Duodenal mucosa (tissue), 2 donors: ENCODE results near the gene ZNF605.
"Not testable (repeated sequence)": the region's sequence is repeated elsewhere in the genome, so short reads cannot be mapped to it uniquely, and the experiment has no call there.

Experiments used
- H3K27ac ChIP-seq: one replicate; pipeline ENCODE4 v1.7.0; 2013; ENCODE audit warnings: low read depth, low read length
- H3K27me3 ChIP-seq, 2 donors: one replicate each; pipeline ENCODE4 v1.7.0; 2013; ENCODE audit warnings: low read length in 2 of 2, control low read depth in 1 of 2; ENCODE audit not compliant: insufficient read depth in 2 of 2, control insufficient read depth in 1 of 2
- H3K36me3 ChIP-seq, 2 donors: one replicate each; pipeline ENCODE4 v1.7.0; 2013; ENCODE audit warnings: low read length in 2 of 2, control low read depth in 1 of 2; ENCODE audit not compliant: insufficient read depth in 2 of 2, control insufficient read depth in 1 of 2
- H3K4me1 ChIP-seq, 2 donors: one replicate each; pipeline ENCODE4 v1.7.0; 2013; ENCODE audit warnings: low read length in 2 of 2, control low read depth in 1 of 2; ENCODE audit not compliant: insufficient read depth in 2 of 2, control insufficient read depth in 1 of 2
- H3K4me3 ChIP-seq, 2 donors: one replicate each; pipeline ENCODE4 v1.7.0; 2013; ENCODE audit warnings: low read length in 2 of 2, low read depth in 1 of 2
- H3K9ac ChIP-seq, 2 donors: one replicate each; pipeline ENCODE4 v1.7.0; 2013; ENCODE audit warnings: low read length in 2 of 2, low read depth in 1 of 2
- H3K9me3 ChIP-seq, 2 donors: one replicate each; pipeline ENCODE4 v1.7.0; 2013; ENCODE audit warnings: low read length in 2 of 2, control low read depth in 1 of 2; ENCODE audit not compliant: control insufficient read depth in 1 of 2

The ZNF605 gene

DNA sequence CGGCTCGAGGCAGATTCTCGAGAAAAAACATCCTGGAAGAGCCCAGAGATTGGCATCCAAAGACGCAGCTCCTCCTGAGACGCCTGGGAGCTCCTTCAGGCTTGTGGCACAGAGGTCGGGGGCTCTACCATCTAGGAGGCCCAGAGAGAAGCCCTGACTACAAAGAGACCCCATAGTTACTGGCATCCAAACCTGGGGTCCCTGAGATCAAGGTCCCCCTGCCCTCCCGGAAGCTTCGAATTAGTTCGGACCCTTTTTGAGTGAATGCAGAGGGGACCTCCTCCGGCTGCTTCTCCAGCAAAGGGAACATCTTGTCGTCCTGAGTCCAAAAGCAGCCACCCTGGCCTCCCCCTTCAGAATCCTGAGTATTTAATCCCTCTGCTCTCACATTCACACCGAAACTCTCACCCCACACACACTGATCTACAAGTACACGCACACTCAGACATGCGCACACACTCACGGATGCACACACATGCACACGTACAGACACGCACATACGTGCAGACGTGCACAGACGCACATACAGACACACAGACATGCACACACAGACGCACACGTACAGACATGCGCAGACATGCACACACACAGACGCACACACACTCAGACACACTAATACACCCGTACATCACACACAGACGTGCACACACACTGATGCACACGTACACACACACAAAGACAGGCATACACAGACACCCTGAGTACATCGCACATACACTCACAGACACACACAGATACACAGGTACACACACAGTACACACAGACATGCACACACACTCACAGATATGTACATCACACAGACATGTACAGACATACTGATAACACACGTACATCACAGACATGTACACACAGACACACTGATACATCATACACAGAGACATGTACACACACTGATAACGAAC lies 5.9 kb downstream of the ZNF605 start:
- Histone ChIP-seq H3K4me3 (peak overlapping the region in 1 of 2 donors; percentile 57), H3K27ac (no peak overlapping the region), H3K27me3 (no peaks in the 10 kb centered on the region), H3K9me3 (peaks cover 71 to 78% of the 10 kb centered on the region in 2 donors), H3K4me1 (peaks cover 7 to 8% of the 10 kb centered on the region in 2 donors), H3K36me3 (peaks cover 55 to 64% of the 10 kb centered on the region in 2 donors), H3K9ac (no peak overlapping the region)

GRCh38 chr12:132948146-132949066 lies 7.7 kb downstream of the ZNF605 start:
- Histone ChIP-seq H3K4me3 (peak overlapping the region; percentile 3 to 23), H3K4me1 (no peaks in the 10 kb centered on the region), H3K27me3 (no peaks in the 10 kb centered on the region), H3K36me3 (peaks cover 62 to 81% of the 10 kb centered on the region in 2 donors), H3K9ac (no peak overlapping the region), H3K9me3 (peaks cover 76 to 87% of the 10 kb centered on the region in 2 donors), H3K27ac (no peak overlapping the region)

- peaks cover 74 to 86% of the 10 kb centered on the region in 2 donors for H3K36me3 ChIP-seq
- peaks cover 76 to 95% of the 10 kb centered on the region in 2 donors for H3K9me3 ChIP-seq
These were observed 9.8 kb downstream of the ZNF605 start for GRCh38 chr12:132946246-132946820.

GRCh38 chr12:132945806-132946205 lies 10.3 kb downstream of the ZNF605 start:
- Histone ChIP-seq H3K4me3 (peak overlapping the region in 1 of 2 donors; percentile 41), H3K4me1 (no peaks in the 10 kb centered on the region), H3K9ac (no peak overlapping the region), H3K36me3 (peaks cover 73 to 86% of the 10 kb centered on the region in 2 donors), H3K9me3 (peaks cover 76 to 95% of the 10 kb centered on the region in 2 donors), H3K27ac (no peak overlapping the region), H3K27me3 (no peaks in the 10 kb centered on the region)

More at GRCh38 chr12:132946246-132946820, 9.8 kb downstream of the ZNF605 start:
- H3K27me3 ChIP-seq: no peaks in the 10 kb centered on the region
- no peak overlapping the region for H3K9ac ChIP-seq
- no peak overlapping the region for H3K4me3 ChIP-seq
- H3K4me1 ChIP-seq: no peaks in the 10 kb centered on the region
- no peak overlapping the region for H3K27ac ChIP-seq

- Histone ChIP-seq H3K4me3 (peak overlapping the region in 1 of 2 donors; percentile 45), H3K27ac (no peak overlapping the region), H3K4me1 (no peaks in the 10 kb centered on the region), H3K36me3 (peaks cover 43 to 59% of the 10 kb centered on the region in 2 donors), H3K9ac (no peak overlapping the region), H3K27me3 (no peaks in the 10 kb centered on the region), H3K9me3 (peaks cover 57 to 75% of the 10 kb centered on the region in 2 donors)
These were observed 13.5 kb downstream of the ZNF605 start for GRCh38 chr12:132942611-132943010.

DNA sequence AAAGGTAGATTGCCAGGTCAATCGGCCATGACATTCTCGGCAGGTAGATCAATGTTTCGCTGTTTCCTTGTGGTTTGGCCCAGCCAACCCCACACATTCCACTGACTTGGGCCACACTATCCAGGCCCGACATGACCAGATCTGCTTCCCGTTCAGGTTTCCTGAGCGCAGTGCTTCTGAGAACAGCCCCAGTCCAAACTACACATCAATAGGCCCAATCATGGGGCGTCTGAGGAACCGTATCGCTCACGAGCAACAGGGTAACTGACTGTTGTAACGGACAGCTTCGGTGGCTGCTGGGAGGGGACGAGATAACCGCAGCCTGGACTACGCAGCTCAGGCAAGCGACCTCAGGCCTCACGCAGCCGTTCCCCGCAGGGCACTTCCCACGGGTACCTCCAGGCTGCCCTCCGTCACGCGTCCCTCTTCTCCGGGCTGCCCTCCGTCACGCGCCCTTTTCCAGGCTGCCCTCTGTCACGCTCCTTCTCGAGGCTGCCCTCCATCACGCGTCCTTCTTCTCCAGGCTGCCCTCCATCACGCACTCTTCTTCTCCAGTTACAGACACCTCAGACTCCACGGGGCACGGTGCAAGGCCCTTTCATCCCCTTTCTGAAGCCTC lies 14.7 kb downstream of the ZNF605 start:
- no peaks in the 10 kb centered on the region for H3K27me3 ChIP-seq
- peaks cover 59 to 74% of the 10 kb centered on the region in 2 donors for H3K9me3 ChIP-seq
- H3K4me1 ChIP-seq: no peaks in the 10 kb centered on the region
- peak overlapping the region; percentile 26 to 53 for H3K4me3 ChIP-seq
- H3K27ac ChIP-seq: no peak overlapping the region
- H3K9ac ChIP-seq: no peak overlapping the region
- H3K36me3 ChIP-seq: peaks cover 41 to 59% of the 10 kb centered on the region in 2 donors

GRCh38 chr12:132940071-132940719 lies 15.9 kb downstream of the ZNF605 start:
- Histone ChIP-seq H3K27me3 (no peaks in the 10 kb centered on the region), H3K4me3 (peak overlapping the region in 1 of 2 donors; percentile 22), H3K9me3 (peaks cover 55 to 68% of the 10 kb centered on the region in 2 donors), H3K36me3 (peaks cover 33 to 47% of the 10 kb centered on the region in 2 donors), H3K9ac (no peak overlapping the region), H3K4me1 (no peaks in the 10 kb centered on the region), H3K27ac (no peak overlapping the region)

DNA sequence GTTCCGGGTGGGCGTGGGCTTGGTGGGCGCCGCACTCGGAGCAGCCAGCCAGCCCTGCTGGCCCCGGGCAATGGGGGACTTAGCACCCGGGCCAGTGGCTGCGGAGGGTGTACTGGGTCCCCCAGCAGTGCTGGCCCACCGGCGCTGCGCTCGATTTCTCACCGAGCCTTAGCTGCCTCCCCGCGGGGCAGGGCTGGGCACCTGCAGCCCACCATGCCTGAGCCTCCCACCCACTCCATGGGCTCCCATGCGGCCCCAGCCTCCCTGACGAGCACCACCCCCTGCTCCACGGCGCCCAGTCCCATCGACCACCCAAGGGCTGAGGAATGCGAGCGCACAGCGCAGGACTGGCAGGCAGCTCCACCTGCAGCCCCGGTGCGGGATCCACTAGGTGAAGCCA lies 17.3 kb downstream of the ZNF605 start:
- not testable (repeated sequence) for H3K4me1 ChIP-seq, H3K27ac ChIP-seq, H3K4me3 ChIP-seq, H3K27me3 ChIP-seq, H3K9ac ChIP-seq
- Histone ChIP-seq H3K9me3 (peaks cover 61 to 65% of the 10 kb centered on the region in 2 donors), H3K36me3 (peaks cover 26 to 35% of the 10 kb centered on the region in 2 donors)

DNA sequence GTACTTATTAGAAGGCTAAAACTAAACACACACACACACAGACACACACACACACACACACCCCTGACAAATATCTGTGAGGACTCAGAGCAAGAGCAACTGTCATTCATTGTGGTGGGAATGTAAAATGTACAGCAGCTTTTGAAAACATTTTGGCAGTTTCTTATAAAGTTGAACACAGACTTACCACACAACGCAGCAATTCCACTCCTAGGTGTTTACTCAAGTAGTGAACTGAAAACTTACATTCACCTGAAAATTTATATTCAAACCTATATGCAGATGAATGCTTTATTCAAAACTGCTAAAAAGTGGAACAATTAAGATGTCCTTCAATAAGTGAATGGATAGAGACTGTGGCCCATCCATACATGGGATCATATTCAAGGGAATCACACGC lies 18.6 kb downstream of the ZNF605 start:
- peaks cover 60 to 65% of the 10 kb centered on the region in 2 donors for H3K9me3 ChIP-seq
- H3K4me3 ChIP-seq: no peak overlapping the region
- H3K27me3 ChIP-seq: no peaks in the 10 kb centered on the region
- no peak overlapping the region for H3K9ac ChIP-seq
- no peak overlapping the region for H3K27ac ChIP-seq
- peaks cover 19 to 25% of the 10 kb centered on the region in 2 donors for H3K36me3 ChIP-seq
- H3K4me1 ChIP-seq: no peaks in the 10 kb centered on the region
